Smooth muscle cell (in vitro differentiated cells): Measurements from ENCODE around the gene STAP2. TPM values are rescaled to one million over a fixed set of nuclear protein-coding genes. Genes with fewer than 3 reads are reported as not detected.

ENCODE experiments used
- DNase-seq: peaks from one replicate; lab custom pipeline; 2025; ENCODE audit not compliant: unreplicated experiment; lab: John Stamatoyannopoulos, UW
- H2AFZ ChIP-seq: fragments of 200-600 bp; sonication (generic); 2 replicates; pipeline ENCODE4 v1.6.0; 2016; ENCODE audit warnings: antibody characterized with exemption, low read depth, mild to moderate bottlenecking
- H3F3A ChIP-seq: fragments of 200-600 bp; sonication (generic); 2 replicates; pipeline ENCODE4 v1.6.0; 2017; ENCODE audit warnings: antibody characterized with exemption, low read depth
- H3K27ac ChIP-seq: fragments of 200-600 bp; sonication (generic); 2 replicates; pipeline ENCODE4 v1.5.1; 2016; ENCODE audit warnings: low read depth, mild to moderate bottlenecking
- H3K27me3 ChIP-seq: fragments of 200-600 bp; sonication (generic); 2 replicates; pipeline ENCODE4 v1.6.1; 2016; ENCODE audit warnings: low read depth, mild to moderate bottlenecking
- H3K36me3 ChIP-seq: fragments of 200-600 bp; sonication (generic); 2 replicates; pipeline ENCODE4 v1.5.1; 2016; ENCODE audit warnings: low read depth
- H3K4me1 ChIP-seq: fragments of 200-600 bp; sonication (generic); 2 replicates; pipeline ENCODE4 v1.5.1; 2016; ENCODE audit warnings: low read depth
- H3K4me2 ChIP-seq: fragments of 200-600 bp; sonication (generic); 2 replicates; pipeline ENCODE4 v1.6.0; 2016; ENCODE audit warnings: mild to moderate bottlenecking
- H3K4me3 ChIP-seq: fragments of 200-600 bp; sonication (generic); 2 replicates; pipeline ENCODE4 v1.5.1; 2016; ENCODE audit warnings: mild to moderate bottlenecking
- H3K79me2 ChIP-seq: fragments of 200-600 bp; sonication (generic); 2 replicates; pipeline ENCODE4 v1.6.0; 2016; ENCODE audit warnings: low read depth, mild to moderate bottlenecking
- H3K9ac ChIP-seq: fragments of 200-600 bp; sonication (generic); 2 replicates; pipeline ENCODE4 v1.6.0; 2016; ENCODE audit warnings: low read depth
- H3K9me3 ChIP-seq: fragments of 200-600 bp; sonication (generic); replicated peaks from 2 replicates; pipeline ENCODE4 v1.5.1; 2016; ENCODE audit warnings: low read depth
- H4K20me1 ChIP-seq: fragments of 200-600 bp; sonication (generic); 2 replicates; pipeline ENCODE4 v1.6.0; 2016; ENCODE audit warnings: low read depth
- CTCF ChIP-seq: fragments of 200-600 bp; sonication (generic); IDR thresholded peaks from 2 replicates; pipeline ENCODE4 v1.5.1; 2017; ENCODE audit warnings: borderline replicate concordance, mild to moderate bottlenecking, antibody characterized with exemption; ENCODE audit not compliant: insufficient read depth, poor library complexity, severe bottlenecking
- WGBS: methylation state at CpG from one replicate; pipeline ENCODE4 v1.1.7; 2016; ENCODE audit warnings: low lambda C conversion rate; 5-methylcytosine and 5-hydroxymethylcytosine counted together
- polyA plus RNA-seq: library from polyadenylated mRNA; unstranded; fragments of >200 nt; fragmentation: Nextera tagmentation; extraction: Ambion mirVana; gene quantifications from 2 replicates; pipeline ENCODE4 v1.2.1, GENCODE V29; 2016
- total RNA-seq: library from RNA; depleted of rRNA; stranded (reverse); fragments of >200 nt; gene quantifications from 2 replicates; pipeline ENCODE4 v1.2.3, GENCODE V29; 2014

Gene STAP2
- total and polyA plus RNA-seq, 2 experiments from 2014 or later: 8.3 to 10.7 TPM

GRCh38 chr19:4363571-4364304 lies 25.1 kb upstream of the STAP2 start:
- H3F3A ChIP-seq: no peaks in the 10 kb centered on the region
- H3K27ac ChIP-seq: no peak overlapping the region
- no peak overlapping the region for H3K4me2 ChIP-seq
- 96% methylated on average over 26 of the region's 26 CpGs for WGBS
- no peaks in the 10 kb centered on the region for H3K4me1 ChIP-seq
- no peaks in the 10 kb centered on the region for H3K36me3 ChIP-seq
- peaks cover 23% of the 10 kb centered on the region for H3K79me2 ChIP-seq
- H3K4me3 ChIP-seq: no peak overlapping the region
- no peaks in the 10 kb centered on the region for H3K27me3 ChIP-seq
- TF ChIP-seq CTCF: no peak
- H3K9ac ChIP-seq: no peak overlapping the region
- H3K9me3 ChIP-seq: no peaks in the 10 kb centered on the region
- peaks cover 68% of the 10 kb centered on the region for H4K20me1 ChIP-seq
- no peak for DNase-seq
- no peak overlapping the region for H2AFZ ChIP-seq

- 95% methylated on average over 15 of the region's 22 CpGs for WGBS
- H3K36me3 ChIP-seq: no peaks in the 10 kb centered on the region
Measured at GRCh38 chr19:4362831-4363545, 24.4 kb upstream of the STAP2 start.

GRCh38 chr19:4362101-4362828 lies 23.6 kb upstream of the STAP2 start:
- Histone ChIP-seq H3K9ac (no peak overlapping the region), H3F3A (no peaks in the 10 kb centered on the region), H3K4me3 (no peak overlapping the region), H2AFZ (no peak overlapping the region), H3K27ac (no peak overlapping the region), H3K36me3 (no peaks in the 10 kb centered on the region), H3K79me2 (peaks cover 9% of the 10 kb centered on the region), H3K27me3 (no peaks in the 10 kb centered on the region), H3K9me3 (no peaks in the 10 kb centered on the region), H4K20me1 (peaks cover 53% of the 10 kb centered on the region), H3K4me2 (no peak overlapping the region), H3K4me1 (no peaks in the 10 kb centered on the region)
- no peak for DNase-seq
- no peak for TF ChIP-seq CTCF
- 90% methylated on average over 32 of the region's 32 CpGs for WGBS

More at GRCh38 chr19:4362831-4363545, 24.4 kb upstream of the STAP2 start:
- no peak for DNase-seq
- peaks cover 16% of the 10 kb centered on the region for H3K79me2 ChIP-seq
- H3K9me3 ChIP-seq: no peaks in the 10 kb centered on the region
- no peak overlapping the region for H3K4me2 ChIP-seq
- H3K4me1 ChIP-seq: no peaks in the 10 kb centered on the region
- no peak overlapping the region for H3K4me3 ChIP-seq
- H4K20me1 ChIP-seq: peaks cover 61% of the 10 kb centered on the region
- H3F3A ChIP-seq: no peaks in the 10 kb centered on the region
- H3K27ac ChIP-seq: no peak overlapping the region
- no peak for TF ChIP-seq CTCF
- H3K27me3 ChIP-seq: no peaks in the 10 kb centered on the region
- H3K9ac ChIP-seq: no peak overlapping the region
- no peak overlapping the region for H2AFZ ChIP-seq
